Activated T-cell treated with anti-CD3 and anti-CD28 coated beads for 48 hours (primary cell): ENCODE data around the gene TESK1.

Experiments
- DNase-seq: peaks from one replicate; pipeline ENCODE4 v3.0.0-alpha.2; 2020; ENCODE audit warnings: low read depth

TESK1 gene, protein sequence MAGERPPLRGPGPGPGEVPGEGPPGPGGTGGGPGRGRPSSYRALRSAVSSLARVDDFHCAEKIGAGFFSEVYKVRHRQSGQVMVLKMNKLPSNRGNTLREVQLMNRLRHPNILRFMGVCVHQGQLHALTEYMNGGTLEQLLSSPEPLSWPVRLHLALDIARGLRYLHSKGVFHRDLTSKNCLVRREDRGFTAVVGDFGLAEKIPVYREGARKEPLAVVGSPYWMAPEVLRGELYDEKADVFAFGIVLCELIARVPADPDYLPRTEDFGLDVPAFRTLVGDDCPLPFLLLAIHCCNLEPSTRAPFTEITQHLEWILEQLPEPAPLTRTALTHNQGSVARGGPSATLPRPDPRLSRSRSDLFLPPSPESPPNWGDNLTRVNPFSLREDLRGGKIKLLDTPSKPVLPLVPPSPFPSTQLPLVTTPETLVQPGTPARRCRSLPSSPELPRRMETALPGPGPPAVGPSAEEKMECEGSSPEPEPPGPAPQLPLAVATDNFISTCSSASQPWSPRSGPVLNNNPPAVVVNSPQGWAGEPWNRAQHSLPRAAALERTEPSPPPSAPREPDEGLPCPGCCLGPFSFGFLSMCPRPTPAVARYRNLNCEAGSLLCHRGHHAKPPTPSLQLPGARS

DNA sequence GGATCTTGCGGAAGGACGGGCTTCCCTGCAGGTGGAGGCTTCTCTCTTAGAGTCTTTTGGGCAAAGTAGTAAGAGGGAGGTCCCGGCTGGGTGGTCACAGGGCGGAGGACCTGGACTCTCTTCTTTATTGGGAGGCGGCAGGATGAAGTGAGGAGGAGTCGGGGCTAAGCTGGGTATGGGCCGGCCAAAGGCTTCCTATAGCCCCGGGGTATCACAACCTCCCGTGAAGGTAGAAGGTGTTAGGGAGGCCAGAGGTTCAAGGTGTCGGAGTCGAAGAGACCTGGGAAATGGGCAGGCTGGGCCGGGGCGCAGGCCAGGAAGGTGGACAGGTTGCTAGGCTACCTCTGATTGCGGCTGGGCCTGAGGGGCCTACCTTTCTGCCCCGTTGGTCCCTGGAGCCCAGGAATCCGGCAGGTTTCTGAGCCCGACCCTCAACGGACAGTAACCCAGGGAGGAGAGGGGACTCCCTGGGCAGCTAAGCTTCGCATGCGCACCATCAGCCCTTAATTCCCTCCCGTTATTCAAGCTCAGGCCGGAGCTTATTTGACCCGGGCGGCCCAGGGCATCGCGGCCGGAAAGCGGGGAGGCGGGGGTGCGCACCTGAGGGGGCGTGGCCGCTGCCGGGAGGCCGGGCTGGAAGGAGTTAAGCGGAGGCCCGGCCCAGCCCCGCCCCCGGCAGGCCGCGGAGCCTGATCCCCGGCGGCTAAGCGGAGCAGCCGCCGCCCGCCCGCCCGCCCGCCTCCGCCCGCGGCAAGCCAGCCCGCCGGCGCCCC is at the start of gene TESK1:
TESK1 (plus strand) TSS at position 685 of the 773 bp plus-strand sequence. CDS start 358 bp downstream, outside the sequence.
- peak; percentile 85 for DNase-seq

DNA sequence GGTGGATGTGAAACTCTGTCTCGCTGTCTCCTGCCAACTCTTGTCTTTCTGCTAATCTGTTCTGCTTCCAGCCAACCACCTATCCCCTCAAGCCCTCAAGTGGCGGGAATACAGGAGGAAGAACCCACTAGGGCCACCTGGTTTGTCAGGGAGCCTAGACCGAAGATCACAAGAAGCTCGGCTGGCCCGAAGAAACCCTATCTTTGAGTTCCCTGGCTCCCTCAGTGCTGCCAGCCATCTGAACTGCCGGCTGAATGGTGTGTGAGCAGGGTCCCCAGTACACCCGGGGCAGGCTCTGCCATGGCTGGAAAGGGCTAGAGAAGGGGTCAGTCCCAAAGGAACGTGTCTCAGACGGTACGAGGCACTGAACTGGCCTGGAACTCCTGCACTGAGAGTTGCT is 49.2 kb upstream of the TESK1 start:
- DNase-seq, result no peak

DNA sequence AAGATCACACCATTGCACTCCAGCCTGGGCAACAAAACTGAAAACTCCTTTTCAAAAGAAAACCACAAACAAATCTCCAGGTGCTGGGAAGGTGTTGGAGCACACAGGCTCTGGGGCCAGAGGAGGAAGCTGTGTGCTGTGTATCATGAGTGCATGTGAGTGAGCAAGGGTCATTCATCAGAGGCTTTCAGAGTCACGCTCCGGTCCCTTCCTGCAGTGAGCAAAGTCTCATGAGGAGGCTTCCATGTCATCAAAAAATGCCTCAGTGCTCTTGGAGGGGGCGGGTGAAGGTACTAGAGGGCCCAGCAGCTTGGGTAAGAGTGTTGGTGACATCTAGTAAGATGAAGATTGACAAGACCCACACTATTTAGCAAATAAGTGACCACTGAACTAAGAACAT is 48.3 kb upstream of the TESK1 start:
- no peak for DNase-seq

DNA sequence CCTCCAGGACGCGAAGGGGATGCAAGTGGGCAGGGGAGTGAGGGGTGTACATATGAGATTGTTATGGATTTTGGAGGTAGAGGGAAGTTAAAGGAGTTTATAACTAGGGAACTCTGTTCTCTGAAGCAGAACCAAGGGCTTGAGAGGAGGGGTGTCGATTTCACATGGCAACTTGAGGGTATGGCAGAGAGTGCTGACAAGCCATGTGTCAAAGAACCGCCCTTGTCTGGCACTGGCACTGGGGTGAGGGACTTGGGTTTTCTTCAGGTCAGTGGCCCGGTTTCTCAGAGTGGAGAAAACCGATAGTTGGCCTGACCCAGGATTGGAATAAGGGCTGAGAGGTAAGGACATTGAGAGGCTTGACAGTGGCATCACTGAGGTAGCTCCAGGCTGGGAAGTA is 47.7 kb upstream of the TESK1 start:
- DNase-seq, result no peak

DNA sequence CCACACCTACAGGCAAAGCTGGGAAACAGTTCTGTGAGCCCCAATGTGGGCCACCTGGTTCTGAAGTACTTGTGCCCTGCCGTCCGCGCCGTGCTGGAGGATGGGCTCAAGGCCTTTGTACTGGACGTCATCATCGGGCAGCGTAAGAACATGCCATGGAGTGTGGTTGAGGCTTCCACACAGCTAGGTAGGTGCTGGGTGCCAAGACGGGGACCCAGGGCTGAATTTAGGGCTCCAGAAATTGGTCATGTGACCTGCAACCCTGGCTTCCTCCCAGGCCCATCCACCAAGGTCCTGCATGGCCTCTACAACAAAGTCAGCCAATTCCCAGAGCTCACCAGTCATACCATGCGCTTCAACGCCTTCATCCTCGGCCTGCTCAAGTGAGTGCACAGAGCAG is 46.9 kb upstream of the TESK1 start:
- no peak for DNase-seq

DNA sequence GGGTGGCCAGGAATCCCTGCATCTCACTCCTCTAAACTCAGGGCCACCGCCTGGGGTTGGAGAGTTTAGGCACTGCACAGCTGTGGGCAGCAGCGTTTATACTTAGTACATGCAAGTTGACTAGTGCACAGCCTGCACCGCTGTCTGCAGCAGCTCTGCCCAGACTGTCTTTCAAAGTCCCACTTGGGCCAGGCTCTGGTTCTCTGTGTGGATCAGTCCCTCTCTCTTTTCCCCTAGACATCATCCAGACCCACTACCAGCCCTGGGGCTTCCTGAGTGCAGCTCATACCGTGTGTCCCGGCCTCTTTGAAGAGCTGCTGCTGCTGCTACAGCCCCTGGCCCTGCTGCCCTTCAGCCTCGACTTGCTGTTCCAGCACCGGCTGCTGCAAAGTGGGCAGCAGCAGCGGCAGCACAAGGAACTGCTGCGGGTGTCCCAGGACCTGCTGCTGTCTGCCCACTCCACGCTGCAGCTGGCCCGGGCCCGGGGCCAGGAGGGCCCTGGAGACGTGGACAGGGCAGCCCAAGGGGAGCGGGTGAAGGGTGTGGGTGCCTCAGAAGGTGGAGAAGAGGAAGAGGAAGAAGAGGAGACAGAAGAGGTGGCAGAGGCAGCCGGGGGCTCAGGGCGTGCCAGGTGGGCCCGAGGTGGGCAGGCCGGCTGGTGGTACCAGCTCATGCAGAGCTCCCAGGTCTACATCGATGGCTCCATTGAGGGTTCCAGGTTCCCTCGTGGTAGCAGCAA is 45.1 kb upstream of the TESK1 start:
- no peak for DNase-seq

DNA sequence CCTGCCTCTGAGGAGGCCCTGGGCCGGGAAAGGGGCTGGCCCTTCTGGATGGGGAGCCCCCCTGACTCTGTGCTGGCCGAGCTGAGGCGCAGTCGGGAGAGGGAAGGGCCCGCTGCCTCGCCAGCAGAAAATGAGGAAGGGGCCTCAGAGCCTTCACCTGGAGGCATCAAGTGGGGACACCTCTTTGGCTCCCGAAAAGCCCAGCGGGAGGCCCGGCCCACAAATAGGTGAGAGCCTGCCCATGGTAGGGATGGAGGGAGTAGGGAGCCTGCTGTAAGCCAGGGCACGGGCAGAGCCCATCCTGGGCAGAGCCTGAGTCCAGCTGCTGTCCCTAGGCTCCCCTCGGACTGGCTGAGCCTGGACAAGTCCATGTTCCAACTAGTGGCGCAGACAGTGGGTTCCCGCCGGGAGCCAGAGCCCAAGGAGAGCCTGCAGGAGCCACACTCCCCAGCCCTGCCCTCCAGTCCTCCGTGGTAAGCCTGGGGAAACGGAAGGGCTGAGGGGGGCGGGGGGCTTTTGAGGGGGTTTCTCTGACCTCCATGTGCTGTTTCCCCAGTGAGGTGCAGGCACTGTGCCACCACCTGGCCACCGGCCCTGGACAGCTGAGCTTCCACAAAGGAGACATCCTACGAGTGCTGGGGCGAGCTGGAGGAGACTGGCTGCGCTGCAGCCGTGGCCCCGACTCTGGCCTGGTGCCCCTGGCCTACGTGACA is 44.3 kb upstream of the TESK1 start:
- DNase-seq, result no peak

DNA sequence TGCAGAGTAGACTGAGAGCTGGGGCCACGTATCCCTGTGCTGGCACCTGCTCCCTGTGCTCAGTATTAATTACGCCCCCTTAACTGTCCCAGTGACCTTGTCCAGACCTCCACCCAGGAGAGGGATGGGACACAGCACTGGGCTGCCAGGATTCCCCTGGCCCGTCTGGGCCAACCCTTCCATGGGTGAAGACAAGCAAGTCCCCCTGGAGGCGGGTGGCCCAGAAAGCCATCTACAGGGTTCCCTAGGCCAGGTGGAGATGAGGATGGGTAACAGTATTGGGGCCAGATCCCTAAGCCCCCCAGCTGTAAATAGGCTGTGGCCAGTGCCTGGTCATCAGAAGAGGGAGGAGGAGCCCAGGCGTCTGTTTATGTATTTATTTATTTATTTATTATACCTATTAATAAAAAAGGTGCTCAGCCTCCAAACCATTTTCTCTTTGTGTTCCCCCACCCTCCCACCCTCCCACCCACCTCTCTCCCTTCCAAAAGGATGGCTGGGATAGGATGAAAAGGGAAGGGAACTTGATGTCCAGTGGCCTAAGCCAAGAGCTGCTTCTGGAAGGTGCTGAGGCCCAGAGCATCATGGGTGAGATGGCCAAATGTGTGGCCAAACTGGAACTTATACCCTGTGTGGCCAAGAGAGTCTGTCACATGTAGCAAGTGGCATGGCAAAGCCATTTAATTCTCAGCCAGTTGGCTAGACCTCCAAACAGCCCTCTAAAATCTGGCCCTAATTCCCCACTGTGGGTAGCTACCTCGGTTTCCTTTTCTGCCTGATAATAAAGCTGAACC is 43.4 kb upstream of the TESK1 start:
- DNase-seq, result no peak

DNA sequence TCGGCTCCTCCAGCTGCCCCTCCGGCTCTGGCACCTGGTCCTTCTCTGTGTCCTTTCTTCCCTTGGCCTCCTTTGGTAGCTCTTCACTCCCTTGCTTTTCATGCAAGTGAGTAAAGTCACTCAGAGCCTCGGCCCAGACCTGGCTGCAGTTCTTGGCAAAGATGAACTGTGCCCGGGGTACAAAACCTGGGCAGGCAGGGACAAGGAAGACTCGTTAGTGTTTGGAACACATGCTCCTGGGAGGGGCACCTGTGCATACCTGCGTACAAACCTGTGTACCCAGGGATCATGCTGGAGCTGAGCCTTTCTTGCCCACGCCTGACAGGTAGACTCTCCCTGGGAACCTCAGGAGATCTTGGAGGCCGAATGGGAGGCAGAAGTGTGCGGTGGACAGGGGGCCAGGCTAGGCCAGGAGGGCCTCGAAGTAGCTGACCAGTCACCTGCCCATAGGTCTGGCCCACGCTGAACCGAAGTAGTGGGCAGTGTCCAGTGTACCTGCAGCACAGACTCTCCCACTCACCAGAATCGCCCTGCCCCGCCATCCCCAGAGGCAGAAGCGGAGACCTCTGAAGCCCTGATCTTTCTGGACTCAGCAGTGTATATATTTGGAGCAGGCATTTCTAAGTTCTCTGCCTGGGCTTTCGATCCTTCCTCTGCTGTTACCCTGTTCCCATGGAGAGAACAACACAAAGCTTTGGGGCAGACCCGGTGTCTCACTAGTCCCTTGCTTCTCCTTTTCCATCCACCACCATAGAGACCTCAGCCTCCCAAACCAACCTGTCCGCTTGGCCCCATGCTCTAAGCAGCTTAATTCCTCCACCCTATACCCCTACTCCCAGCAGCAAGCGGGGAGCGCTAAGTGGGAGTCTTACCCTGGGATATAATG is 41.9 kb upstream of the TESK1 start:
- DNase-seq, result no peak

DNA sequence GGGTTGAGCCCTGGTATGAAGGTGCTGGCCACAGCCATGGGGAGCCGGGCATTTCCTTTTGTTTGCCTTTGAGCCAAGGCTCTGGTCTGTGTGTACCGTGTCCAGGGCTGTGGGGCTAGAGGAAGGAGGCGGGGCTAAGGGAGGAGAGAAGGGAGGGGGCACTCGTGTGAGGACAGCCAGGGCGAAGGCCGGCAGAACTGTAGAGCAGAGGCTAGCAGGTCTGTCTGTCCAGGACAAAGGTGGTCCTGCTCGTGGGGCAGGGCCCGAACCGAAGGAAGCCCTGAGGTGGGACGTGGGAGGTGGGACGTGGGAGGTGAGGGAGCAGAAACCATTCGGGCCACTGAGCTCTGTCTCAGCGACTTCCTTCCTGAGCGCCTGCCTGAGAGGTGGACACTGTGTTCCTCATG is 41.3 kb upstream of the TESK1 start:
- DNase-seq, result no peak

DNA sequence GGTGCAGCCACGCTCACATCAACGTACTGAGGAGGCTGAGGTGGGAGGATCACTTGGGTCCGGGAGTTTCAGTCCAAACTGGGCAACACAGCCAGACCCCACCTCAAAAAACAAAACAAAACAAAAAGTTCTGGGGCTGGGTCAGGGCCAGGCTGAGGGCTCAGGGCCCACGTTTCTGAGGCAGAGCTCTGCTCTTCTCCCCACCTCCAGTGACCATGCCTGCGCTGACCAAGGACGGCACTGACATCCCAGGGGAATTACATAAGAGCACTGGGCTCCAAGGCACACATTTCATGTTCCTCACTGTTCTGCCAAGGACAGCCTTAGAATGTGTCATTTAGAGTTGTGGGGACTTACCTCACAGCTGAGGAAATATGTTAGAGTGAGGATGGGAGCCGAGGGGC is 40.4 kb upstream of the TESK1 start:
- DNase-seq, result no peak

DNA sequence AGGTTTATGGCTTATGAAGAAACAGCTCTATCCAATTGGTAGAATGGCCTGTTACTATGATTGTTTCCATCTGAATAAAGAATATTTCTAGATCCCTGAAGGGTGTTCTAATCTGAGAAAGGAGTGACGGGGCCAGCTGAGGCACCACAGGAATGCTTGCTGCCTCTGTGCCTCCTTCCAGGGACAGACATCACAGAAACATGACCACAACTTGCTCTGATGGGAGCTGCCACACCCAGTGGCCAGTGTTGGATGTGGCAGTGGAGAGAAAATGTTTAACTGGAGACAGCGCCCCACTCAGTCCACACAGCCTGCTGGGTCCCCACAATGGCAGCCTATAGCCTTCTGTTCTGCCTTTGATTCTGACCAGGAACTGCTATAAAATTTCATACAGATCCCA is 38.6 kb upstream of the TESK1 start:
- DNase-seq, result no peak

DNA sequence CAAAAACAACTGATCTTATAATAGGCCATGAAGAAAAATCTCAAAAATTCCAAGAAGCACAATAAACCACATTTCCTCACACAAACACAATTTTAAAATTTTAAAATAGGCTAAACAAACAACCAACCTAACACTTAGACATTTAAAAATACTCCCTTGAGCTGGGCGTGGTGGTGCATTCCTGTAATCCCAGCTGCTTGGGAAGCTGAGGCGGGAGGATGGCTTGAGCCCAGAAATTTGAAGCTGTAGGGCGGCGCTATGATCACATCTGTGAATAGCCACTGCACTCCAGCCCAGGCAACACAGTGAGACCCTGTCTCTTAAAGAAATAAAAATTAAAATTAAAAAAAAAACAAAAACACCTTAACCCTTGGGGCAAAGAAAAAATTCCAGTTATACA is 36.9 kb upstream of the TESK1 start:
- no peak for DNase-seq

DNA sequence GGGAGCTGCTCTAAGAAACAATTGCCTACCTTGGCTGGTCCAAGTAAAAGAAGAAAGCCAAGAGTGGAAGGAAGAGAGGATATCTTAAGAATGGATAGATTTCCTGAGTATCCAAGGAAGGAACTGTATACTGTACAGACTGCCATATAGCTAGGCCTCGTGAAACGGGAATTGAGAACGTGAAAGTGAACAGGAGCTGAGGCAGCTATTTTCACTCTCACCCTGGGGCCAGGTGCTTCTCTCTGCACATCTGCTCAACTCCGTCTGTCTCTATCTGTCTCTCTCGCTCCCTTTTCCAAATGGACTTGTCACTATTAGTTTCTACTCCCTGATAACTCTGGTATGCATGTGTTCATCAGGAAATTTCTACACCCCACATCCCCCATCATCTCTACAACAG is 35.9 kb upstream of the TESK1 start:
- no peak for DNase-seq

DNA sequence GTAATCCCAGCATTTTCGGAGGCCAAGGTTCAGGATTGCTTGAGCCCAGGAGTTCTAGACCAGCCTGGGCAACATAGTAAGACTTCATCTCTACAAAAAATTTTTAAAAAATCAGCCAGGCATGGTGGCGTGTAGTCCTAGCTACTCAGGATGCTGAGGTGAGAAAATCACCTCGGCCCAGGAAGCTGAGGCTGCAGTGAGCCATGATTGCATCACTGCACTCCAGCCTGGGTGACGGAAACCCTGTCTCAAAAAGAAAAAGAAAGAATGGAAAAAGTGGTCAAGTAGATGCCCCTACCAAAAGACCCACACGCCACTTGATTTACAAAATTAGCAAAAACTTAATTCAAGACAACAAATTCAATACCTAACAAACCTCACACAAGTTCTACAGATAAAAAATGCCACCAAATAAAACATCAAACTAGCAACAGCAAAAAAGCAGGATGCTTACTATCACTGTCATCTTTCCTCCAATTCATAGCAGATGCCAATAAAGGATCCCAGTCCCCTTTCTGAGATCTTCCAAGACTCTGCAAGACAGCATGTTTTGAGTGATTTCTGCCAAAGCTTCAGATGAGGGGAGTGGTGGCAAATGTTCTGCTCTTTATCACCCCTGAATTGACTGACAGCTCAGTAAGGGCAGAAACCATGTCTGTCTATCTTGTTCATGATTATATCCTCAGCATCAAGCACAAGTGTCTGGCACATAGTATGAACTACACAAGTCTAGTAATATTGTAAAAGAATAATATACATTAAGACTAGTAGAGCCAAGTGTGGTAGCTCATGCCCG is 34.2 kb upstream of the TESK1 start:
- DNase-seq, result peak; percentile 39

DNA sequence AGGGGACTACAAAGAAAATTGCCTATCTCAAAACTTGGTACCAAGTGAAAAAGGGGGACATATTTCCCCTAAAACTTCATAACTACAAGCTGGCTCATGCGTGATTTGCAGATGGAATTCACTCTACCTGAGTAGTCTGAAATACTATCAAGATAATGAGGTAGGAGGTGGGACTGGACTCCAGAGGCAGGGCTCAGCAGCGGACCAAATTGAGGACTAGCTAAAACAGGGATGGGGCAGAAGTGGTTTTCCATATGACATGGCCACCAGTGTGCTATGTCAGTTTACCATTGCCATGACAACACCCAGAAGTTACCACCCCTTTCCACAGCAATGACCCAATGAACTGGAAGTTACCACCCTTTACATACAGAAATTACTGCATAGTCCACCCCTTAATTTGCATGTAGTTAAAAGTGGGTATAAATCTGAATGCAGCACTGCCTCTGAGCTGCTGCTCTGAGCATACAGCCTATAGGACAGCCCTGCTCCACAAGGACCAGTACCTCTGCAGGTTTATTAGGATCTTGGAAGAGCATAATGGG is 30.4 kb upstream of the TESK1 start:
- no peak for DNase-seq

DNA sequence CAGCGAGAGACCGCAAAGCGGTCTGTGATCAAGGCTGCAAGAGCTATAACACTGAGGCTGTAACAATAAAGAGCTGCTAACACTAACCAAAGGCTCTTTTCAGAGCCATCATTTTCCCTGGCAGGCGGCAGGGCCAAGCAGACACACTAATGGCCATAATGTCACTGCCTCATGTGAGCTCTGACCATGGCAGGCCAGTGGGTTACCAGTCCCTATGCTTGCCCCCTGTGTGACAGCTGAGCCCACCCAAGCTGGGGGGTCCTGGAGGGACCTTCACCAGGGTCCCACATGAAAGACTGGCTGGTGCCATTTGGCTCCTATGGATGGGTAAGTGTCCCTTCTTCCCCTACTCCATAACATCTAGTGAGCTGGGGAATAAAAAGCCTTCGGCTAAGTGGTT is 29.6 kb upstream of the TESK1 start:
- no peak for DNase-seq

DNA sequence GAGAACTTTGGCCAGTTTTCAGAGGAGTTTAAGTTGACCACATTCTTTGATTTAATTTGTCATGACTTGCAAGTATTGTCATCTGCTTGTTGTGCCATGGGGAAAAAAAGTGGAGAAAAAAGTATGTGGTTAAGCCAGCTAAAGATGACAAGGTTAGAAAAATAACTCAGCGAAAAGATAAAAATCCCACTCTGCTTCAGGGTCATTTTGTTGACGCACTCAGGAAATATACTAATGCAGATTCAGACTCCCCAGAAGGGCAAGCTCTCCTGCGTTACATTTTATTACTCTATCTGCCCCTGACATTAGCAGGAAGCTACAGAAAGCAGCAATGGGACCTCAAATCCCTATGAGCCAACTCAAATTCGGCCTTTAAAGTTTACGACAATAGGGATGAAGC is 27.6 kb upstream of the TESK1 start:
- DNase-seq, result no peak

DNA sequence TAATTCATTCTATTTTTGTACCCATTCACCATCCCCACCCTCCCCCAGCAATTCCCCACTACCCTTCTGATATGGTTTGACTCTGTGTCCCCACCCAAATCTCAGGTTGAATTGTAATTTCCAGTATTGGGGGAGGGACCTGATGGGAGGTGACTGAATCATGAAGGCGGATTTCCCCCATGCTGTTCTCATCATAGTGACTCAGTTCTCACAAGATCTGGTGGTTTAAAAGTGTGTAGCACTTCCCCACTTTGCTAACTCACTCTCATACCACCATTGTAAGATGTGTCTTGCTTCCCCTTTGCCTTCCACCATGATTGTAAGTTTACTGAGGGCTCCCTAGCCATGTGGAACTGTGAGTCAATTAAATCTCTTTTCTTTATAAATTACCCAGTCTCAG is 25.9 kb upstream of the TESK1 start:
- DNase-seq, result peak; percentile 21
